Keratinocyte (primary cell): ENCODE measurements around the gene COL16A1. TPM values are rescaled to one million over a fixed set of nuclear protein-coding genes. Genes with fewer than 3 reads are reported as not detected.

ENCODE experiments used
- DNase-seq: peaks from one replicate; pipeline ENCODE4 v3.0.0-alpha.2; 2011; ENCODE audit warnings: low read depth, missing footprints, low spot score
- FAIRE-seq: peaks from 2 replicates; lab custom pipeline; 2011; peaks lifted over from hg19 to GRCh38; lab: Jason Lieb, UNC
- H2AFZ ChIP-seq: 2 replicates; pipeline ENCODE4 v1.6.0; 2012; ENCODE audit warnings: low read length, control low read depth, inconsistent platforms; ENCODE audit not compliant: control insufficient read depth
- H3K27ac ChIP-seq: 2 replicates; pipeline ENCODE4 v1.5.1; 2011; ENCODE audit warnings: low read length; ENCODE audit not compliant: control insufficient read depth, insufficient read depth
- H3K27me3 ChIP-seq: 3 replicates; pipeline ENCODE4 v1.6.0; 2011; ENCODE audit warnings: low read length; ENCODE audit not compliant: control insufficient read depth, insufficient read depth; ENCODE audit errors: extremely low read depth
- H3K36me3 ChIP-seq, 2 experiments: 2 replicates in 1 of 2; 3 replicates in 1 of 2; pipeline ENCODE4 v1.5.1; 2011; ENCODE audit warnings: low read length in 2 of 2, mild to moderate bottlenecking in 1 of 2; ENCODE audit not compliant: control insufficient read depth in 2 of 2, insufficient read depth in 2 of 2; ENCODE audit errors: extremely low read depth in 1 of 2
- H3K4me1 ChIP-seq: 3 replicates; pipeline ENCODE4 v1.5.1; 2011; ENCODE audit warnings: low read length; ENCODE audit not compliant: control insufficient read depth, insufficient read depth; ENCODE audit errors: extremely low read depth
- H3K4me2 ChIP-seq: 3 replicates; pipeline ENCODE4 v1.6.0; 2011; ENCODE audit warnings: low read depth, low read length; ENCODE audit not compliant: control insufficient read depth, insufficient read depth; ENCODE audit errors: extremely low read depth
- H3K4me3 ChIP-seq, 3 experiments: fragments of 200-600 bp in 1 of 3; sonication (generic) in 1 of 3; 2 replicates in 2 of 3; 3 replicates in 1 of 3; pipeline ENCODE4 v1.5.1; 2011 to 2016; ENCODE audit warnings: low read length in 3 of 3, mild to moderate bottlenecking in 3 of 3, control low read depth in 2 of 3, inconsistent platforms in 1 of 3, low read depth in 1 of 3, mixed read lengths in 1 of 3, mixed run types in 1 of 3, moderate library complexity in 1 of 3; ENCODE audit not compliant: control insufficient read depth in 2 of 3, insufficient read depth in 2 of 3; ENCODE audit errors: extremely low read depth in 1 of 3
- H3K79me2 ChIP-seq: 2 replicates; pipeline ENCODE4 v1.6.0; 2012; ENCODE audit warnings: low read length; ENCODE audit not compliant: control insufficient read depth, insufficient read depth
- H3K9ac ChIP-seq: 3 replicates; pipeline ENCODE4 v1.6.0; 2011; ENCODE audit warnings: low read length; ENCODE audit not compliant: control insufficient read depth, insufficient read depth; ENCODE audit errors: extremely low read depth
- H3K9me1 ChIP-seq: 3 replicates; pipeline ENCODE4 v1.6.0; 2011; ENCODE audit warnings: low read length; ENCODE audit not compliant: control insufficient read depth, insufficient read depth; ENCODE audit errors: extremely low read depth
- H3K9me3 ChIP-seq: 2 replicates; pipeline ENCODE4 v1.5.1; 2012; ENCODE audit warnings: low read depth, low read length; ENCODE audit not compliant: control insufficient read depth
- H4K20me1 ChIP-seq: 3 replicates; pipeline ENCODE4 v1.6.0; 2011; ENCODE audit warnings: low read length; ENCODE audit not compliant: control insufficient read depth, insufficient read depth; ENCODE audit errors: extremely low read depth
- EZH2 ChIP-seq: IDR thresholded peaks from one replicate; pipeline ENCODE4 v1.6.1; 2012; ENCODE audit warnings: inconsistent platforms, mild to moderate bottlenecking, low read length, moderate library complexity
- dilution Hi-C: fragments of 300-500 bp; cut with MboI; formaldehyde crosslinking; loops from one replicate; pipeline ENCODE4 v1.7.0; 2020; ENCODE audit warnings: low sequenced_read_pairs; ENCODE audit not compliant: extremely low pct_ligation_motif_present
- polyA plus RNA-seq, 5 experiments: library from polyadenylated mRNA; depleted of rRNA in 3 of 5; stranded (reverse) in 3 of 5; stranded (forward) in 1 of 5; unstranded in 1 of 5; fragments of >200 nt; gene quantifications; 1 replicate in 1 of 5; 2 replicates in 3 of 5; 3 replicates in 1 of 5; pipeline versions ENCODE4 v1.2.1 to v1.2.3, GENCODE V29; 2011 to 2012; ENCODE audit warnings: missing spikeins in 2 of 5, low read depth in 1 of 5, low replicate concordance in 1 of 5
- TF ChIP-seq, protein P1 (sequence below), 3 experiments: IDR thresholded peaks in 1 of 3; conservative IDR thresholded peaks in 1 of 3; optimal IDR thresholded peaks in 1 of 3; 2 replicates in 2 of 3; 3 replicates in 1 of 3; pipeline versions ENCODE3 to v1.5.1; 2011; ENCODE audit warnings: low read length in 3 of 3, mild to moderate bottlenecking in 3 of 3, moderate library complexity in 2 of 3, control low read depth in 1 of 3, inconsistent platforms in 1 of 3; ENCODE audit not compliant: insufficient read depth in 2 of 3; ENCODE audit errors: extremely low read depth in 1 of 3

The COL16A1 gene
- polyA plus RNA-seq, 1 donor (not counting 4 experiments of a cell fraction or from before 2014, with no cell fraction given), result 43.4 TPM

DNA sequence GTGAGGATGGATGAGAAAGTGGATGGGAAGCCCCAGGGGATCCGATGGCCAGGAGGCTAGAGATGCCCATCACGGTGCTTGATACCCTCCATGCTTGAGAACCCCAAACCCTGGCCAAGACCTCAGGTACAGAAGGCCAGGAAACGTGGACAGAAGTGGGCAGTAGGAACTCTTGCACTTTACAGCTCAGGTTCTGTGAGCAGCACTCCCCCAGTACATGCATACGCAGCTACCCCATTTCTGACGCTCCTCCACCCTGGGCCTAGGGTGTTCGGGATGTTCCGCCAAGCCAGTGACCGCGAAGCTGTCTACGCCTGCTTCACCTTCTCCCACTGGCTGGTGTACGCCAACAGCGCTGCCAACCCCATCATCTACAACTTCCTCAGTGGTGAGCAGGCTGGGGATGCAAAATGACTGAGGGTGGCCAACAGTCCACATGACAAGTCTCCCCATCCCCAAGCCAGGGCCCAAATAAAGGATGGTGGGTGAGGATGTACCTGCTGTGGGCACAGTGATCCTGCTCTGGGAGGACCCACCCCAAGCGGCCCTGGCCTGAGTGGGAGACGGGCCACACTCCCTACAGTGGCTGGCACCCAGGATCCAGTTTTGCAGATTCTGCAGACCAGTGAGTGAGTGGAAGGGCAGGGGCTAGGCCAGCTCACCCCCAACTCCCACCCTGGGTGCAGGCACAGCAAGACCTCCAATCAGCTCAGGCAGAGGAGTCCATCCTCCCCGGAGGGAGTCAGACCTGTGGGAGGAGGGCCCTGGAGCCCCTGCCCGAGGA is 78.9 kb downstream of the COL16A1 start:
- H2AFZ ChIP-seq, result no peak overlapping the region
- H3K9me3 ChIP-seq, result no peaks in the 10 kb centered on the region
- no peaks in the 10 kb centered on the region for H3K9me1 ChIP-seq
- no peak overlapping the region for H3K4me2 ChIP-seq
- H3K79me2 ChIP-seq, result no peaks in the 10 kb centered on the region
- no peak overlapping the region for H3K9ac ChIP-seq
- H3K27me3 ChIP-seq, result no peaks in the 10 kb centered on the region
- TF ChIP-seq EZH2, result no peak
- TF ChIP-seq, protein P1, sequence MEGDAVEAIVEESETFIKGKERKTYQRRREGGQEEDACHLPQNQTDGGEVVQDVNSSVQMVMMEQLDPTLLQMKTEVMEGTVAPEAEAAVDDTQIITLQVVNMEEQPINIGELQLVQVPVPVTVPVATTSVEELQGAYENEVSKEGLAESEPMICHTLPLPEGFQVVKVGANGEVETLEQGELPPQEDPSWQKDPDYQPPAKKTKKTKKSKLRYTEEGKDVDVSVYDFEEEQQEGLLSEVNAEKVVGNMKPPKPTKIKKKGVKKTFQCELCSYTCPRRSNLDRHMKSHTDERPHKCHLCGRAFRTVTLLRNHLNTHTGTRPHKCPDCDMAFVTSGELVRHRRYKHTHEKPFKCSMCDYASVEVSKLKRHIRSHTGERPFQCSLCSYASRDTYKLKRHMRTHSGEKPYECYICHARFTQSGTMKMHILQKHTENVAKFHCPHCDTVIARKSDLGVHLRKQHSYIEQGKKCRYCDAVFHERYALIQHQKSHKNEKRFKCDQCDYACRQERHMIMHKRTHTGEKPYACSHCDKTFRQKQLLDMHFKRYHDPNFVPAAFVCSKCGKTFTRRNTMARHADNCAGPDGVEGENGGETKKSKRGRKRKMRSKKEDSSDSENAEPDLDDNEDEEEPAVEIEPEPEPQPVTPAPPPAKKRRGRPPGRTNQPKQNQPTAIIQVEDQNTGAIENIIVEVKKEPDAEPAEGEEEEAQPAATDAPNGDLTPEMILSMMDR (optimal IDR thresholded peaks at IDR 0.05 in 1 of 3, IDR thresholded peaks at IDR 0.05 in 1 of 3, conservative IDR thresholded peaks at IDR 0.05 in 1 of 3; ENCODE audit: extremely low read depth in 1 of 3, insufficient read depth in 2 of 3, low read length in 3 of 3), result no peak
- no peak overlapping the region for H3K27ac ChIP-seq
- no peaks in the 10 kb centered on the region for H4K20me1 ChIP-seq
- DNase-seq (no peak), FAIRE-seq (no peak)
- H3K36me3 ChIP-seq, result peaks cover 9 to 14% of the 10 kb centered on the region in 2 experiments
- dilution Hi-C loops, result no loop called here
- no peak overlapping the region for H3K4me3 ChIP-seq
- peaks cover 15% of the 10 kb centered on the region for H3K4me1 ChIP-seq

DNA sequence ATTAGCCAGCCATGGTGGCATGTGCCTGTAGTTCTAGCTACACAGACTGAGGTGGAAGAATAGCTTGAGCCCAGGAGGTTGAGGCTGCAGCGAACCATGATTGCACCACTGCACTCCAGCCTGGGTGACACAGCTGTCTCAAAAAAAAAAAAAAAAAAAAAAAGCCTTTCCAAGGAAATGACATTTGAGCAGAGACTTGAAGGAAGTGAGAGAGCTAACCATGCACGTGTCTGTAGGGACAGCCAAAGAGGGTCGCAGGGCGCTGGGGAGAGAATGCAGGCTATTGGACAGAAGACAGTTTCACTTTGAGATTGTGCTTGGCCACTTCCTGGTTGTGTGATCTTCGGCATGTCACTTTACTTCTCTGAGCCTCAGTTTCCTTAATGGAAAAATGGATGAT is 79.5 kb downstream of the COL16A1 start:
- H3K9ac ChIP-seq, result no peak overlapping the region
- H3K36me3 ChIP-seq, result peaks cover 7 to 13% of the 10 kb centered on the region in 2 experiments
- FAIRE-seq, result no peak
- TF ChIP-seq EZH2, result no peak
- TF ChIP-seq, protein P1 (optimal IDR thresholded peaks at IDR 0.05 in 1 of 3, IDR thresholded peaks at IDR 0.05 in 1 of 3, conservative IDR thresholded peaks at IDR 0.05 in 1 of 3; ENCODE audit: extremely low read depth in 1 of 3, insufficient read depth in 2 of 3, low read length in 3 of 3), result no peak
- no peak overlapping the region for H3K27ac ChIP-seq
- no peaks in the 10 kb centered on the region for H4K20me1 ChIP-seq
- no peaks in the 10 kb centered on the region for H3K9me3 ChIP-seq
- H2AFZ ChIP-seq, result no peak overlapping the region
- dilution Hi-C loops, result no loop called here
- no peak overlapping the region for H3K4me3 ChIP-seq
- no peaks in the 10 kb centered on the region for H3K79me2 ChIP-seq
- peaks cover 15% of the 10 kb centered on the region for H3K4me1 ChIP-seq
- H3K9me1 ChIP-seq, result no peaks in the 10 kb centered on the region
- H3K4me2 ChIP-seq, result no peak overlapping the region
- no peak for DNase-seq
- H3K27me3 ChIP-seq, result no peaks in the 10 kb centered on the region
